OCI-LY3 (cell line): ENCODE measurements around the gene TMX3.

Source experiments
- H2AFZ ChIP-seq: fragments of 200-600, 300-600 bp; shearing (Covaris generic); 2 replicates; pipeline ENCODE4 v1.6.0; 2014; ENCODE audit warnings: antibody characterized with exemption, low read depth, low read length
- H3K27ac ChIP-seq: fragments of 200-600, 300-600 bp; sonication (generic); 2 replicates; pipeline ENCODE4 v1.5.1; 2014; ENCODE audit warnings: mild to moderate bottlenecking, low read length, moderate library complexity, mixed read lengths
- H3K27me3 ChIP-seq: fragments of 200-600, 300-600 bp; sonication (generic); 2 replicates; pipeline ENCODE4 v1.6.1; 2014; ENCODE audit warnings: low read depth, low read length, mixed read lengths
- H3K36me3 ChIP-seq: fragments of 200-600, 300-600 bp; sonication (generic); replicated peaks from 2 replicates; pipeline ENCODE3; 2014; ENCODE audit warnings: low read depth, low read length, mixed read lengths
- H3K4me1 ChIP-seq: fragments of 300-600, 200-600 bp; sonication (generic); 2 replicates; pipeline ENCODE4 v1.6.1; 2014; ENCODE audit warnings: low read length, mixed read lengths
- H3K4me2 ChIP-seq: fragments of 200-600, 300-600 bp; sonication (generic); 2 replicates; pipeline ENCODE4 v1.6.1; 2014; ENCODE audit warnings: low read length, mixed read lengths
- H3K4me3 ChIP-seq: fragments of 300-600, 200-600 bp; sonication (generic); 2 replicates; pipeline ENCODE4 v1.5.1; 2014; ENCODE audit warnings: antibody characterized with exemption, mild to moderate bottlenecking, low read length, moderate library complexity
- H3K79me2 ChIP-seq: fragments of 300-600, 200-600 bp; shearing (Covaris generic); 2 replicates; pipeline ENCODE4 v1.6.1; 2014; ENCODE audit warnings: mild to moderate bottlenecking, low read length, mixed read lengths
- H3K9ac ChIP-seq: fragments of 300-600, 200-600 bp; shearing (Covaris generic); 2 replicates; pipeline ENCODE4 v1.6.0; 2014; ENCODE audit warnings: mild to moderate bottlenecking, low read length, moderate library complexity
- H3K9me3 ChIP-seq: fragments of 200-600, 300-600 bp; shearing (Covaris generic); 2 replicates; pipeline ENCODE4 v1.6.1; 2014; ENCODE audit warnings: low read length, mixed read lengths; ENCODE audit not compliant: insufficient read depth
- H4K20me1 ChIP-seq: fragments of 200-600, 300-600 bp; sonication (generic); 2 replicates; pipeline ENCODE4 v1.6.1; 2016; ENCODE audit warnings: low read length, mixed read lengths; ENCODE audit not compliant: insufficient read depth
- EZH2phosphoT487 ChIP-seq: fragments of 200-600 bp; shearing (Covaris generic); IDR thresholded peaks from 2 replicates; pipeline ENCODE4 v1.6.1; 2018; ENCODE audit warnings: antibody characterized with exemption, mixed run types, low read depth
- TF ChIP-seq, protein P1 (sequence below): fragments of 200-600, 300-600 bp; sonication (generic); IDR thresholded peaks from 2 replicates; pipeline ENCODE4 v1.5.1; 2014; ENCODE audit warnings: antibody characterized with exemption, low read length, low read depth

TMX3 gene

GRCh38 chr18:68728081-68728700 is 13.3 kb upstream of the TMX3 start:
- Histone ChIP-seq H3K27me3 (no peaks in the 10 kb centered on the region), H3K27ac (no peak overlapping the region), H2AFZ (no peak overlapping the region), H4K20me1 (no peaks in the 10 kb centered on the region), H3K36me3 (peaks cover 5% of the 10 kb centered on the region), H3K4me3 (no peak overlapping the region), H3K9ac (no peak overlapping the region), H3K9me3 (peaks cover 8% of the 10 kb centered on the region; the same call in 1 of the 2 replicates), H3K4me2 (no peak overlapping the region), H3K4me1 (peaks cover 2% of the 10 kb centered on the region; the same call in 1 of the 2 replicates), H3K79me2 (no peaks in the 10 kb centered on the region)
- TF ChIP-seq EZH2phosphoT487: no peak
- TF ChIP-seq, protein P1, sequence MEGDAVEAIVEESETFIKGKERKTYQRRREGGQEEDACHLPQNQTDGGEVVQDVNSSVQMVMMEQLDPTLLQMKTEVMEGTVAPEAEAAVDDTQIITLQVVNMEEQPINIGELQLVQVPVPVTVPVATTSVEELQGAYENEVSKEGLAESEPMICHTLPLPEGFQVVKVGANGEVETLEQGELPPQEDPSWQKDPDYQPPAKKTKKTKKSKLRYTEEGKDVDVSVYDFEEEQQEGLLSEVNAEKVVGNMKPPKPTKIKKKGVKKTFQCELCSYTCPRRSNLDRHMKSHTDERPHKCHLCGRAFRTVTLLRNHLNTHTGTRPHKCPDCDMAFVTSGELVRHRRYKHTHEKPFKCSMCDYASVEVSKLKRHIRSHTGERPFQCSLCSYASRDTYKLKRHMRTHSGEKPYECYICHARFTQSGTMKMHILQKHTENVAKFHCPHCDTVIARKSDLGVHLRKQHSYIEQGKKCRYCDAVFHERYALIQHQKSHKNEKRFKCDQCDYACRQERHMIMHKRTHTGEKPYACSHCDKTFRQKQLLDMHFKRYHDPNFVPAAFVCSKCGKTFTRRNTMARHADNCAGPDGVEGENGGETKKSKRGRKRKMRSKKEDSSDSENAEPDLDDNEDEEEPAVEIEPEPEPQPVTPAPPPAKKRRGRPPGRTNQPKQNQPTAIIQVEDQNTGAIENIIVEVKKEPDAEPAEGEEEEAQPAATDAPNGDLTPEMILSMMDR: no peak

- Histone ChIP-seq H3K4me2 (no peak overlapping the region), H3K27ac (no peak overlapping the region), H3K9ac (no peak overlapping the region), H4K20me1 (no peaks in the 10 kb centered on the region), H3K4me3 (no peak overlapping the region), H3K9me3 (peaks cover 13% of the 10 kb centered on the region; the same call in 1 of the 2 replicates), H3K4me1 (peaks cover 8% of the 10 kb centered on the region), H3K36me3 (peaks cover 6% of the 10 kb centered on the region), H3K27me3 (no peaks in the 10 kb centered on the region), H2AFZ (no peak overlapping the region), H3K79me2 (no peaks in the 10 kb centered on the region)
- TF ChIP-seq EZH2phosphoT487: no peak
- TF ChIP-seq, protein P1: no peak
Measured at GRCh38 chr18:68727506-68727905, 12.6 kb upstream of the TMX3 start.

GRCh38 chr18:68725346-68725745 is 10.4 kb upstream of the TMX3 start:
- no peak overlapping the region for H3K4me2 ChIP-seq
- no peak overlapping the region for H3K27ac ChIP-seq
- no peak overlapping the region for H3K9ac ChIP-seq
- no peak overlapping the region for H3K4me3 ChIP-seq
- H4K20me1 ChIP-seq: no peaks in the 10 kb centered on the region
- H3K36me3 ChIP-seq: peaks cover 16% of the 10 kb centered on the region
- no peaks in the 10 kb centered on the region for H3K27me3 ChIP-seq
- peaks cover 22% of the 10 kb centered on the region for H3K4me1 ChIP-seq
- TF ChIP-seq EZH2phosphoT487: no peak
- TF ChIP-seq, protein P1: no peak
- no peak overlapping the region for H2AFZ ChIP-seq
- H3K79me2 ChIP-seq: no peaks in the 10 kb centered on the region
- H3K9me3 ChIP-seq: peaks cover 19% of the 10 kb centered on the region; the same call in 1 of the 2 replicates

- H3K4me2 ChIP-seq: no peak overlapping the region
- TF ChIP-seq, protein P1: no peak
- TF ChIP-seq EZH2phosphoT487: no peak
- no peak overlapping the region for H3K4me3 ChIP-seq
- H3K36me3 ChIP-seq: peaks cover 25% of the 10 kb centered on the region
- H3K27ac ChIP-seq: no peak overlapping the region
- H3K9ac ChIP-seq: no peak overlapping the region
- no peaks in the 10 kb centered on the region for H4K20me1 ChIP-seq
- peaks cover 22% of the 10 kb centered on the region for H3K4me1 ChIP-seq
- no peaks in the 10 kb centered on the region for H3K27me3 ChIP-seq
- no peak overlapping the region for H2AFZ ChIP-seq
- H3K79me2 ChIP-seq: no peaks in the 10 kb centered on the region
- H3K9me3 ChIP-seq: peaks cover 20% of the 10 kb centered on the region; the same call in 1 of the 2 replicates
Measured at GRCh38 chr18:68724021-68724420, 9.1 kb upstream of the TMX3 start.
